GM12878 (cell line): ENCODE results near the gene GNA15.

ENCODE experiments used
- BCL11A ChIP-seq: IDR thresholded peaks from 2 replicates; pipeline ENCODE4 v1.6.1; 2011; ENCODE audit warnings: low read depth, low read length
- POLR2A ChIP-seq: IDR thresholded peaks from 2 replicates; pipeline ENCODE4 v1.6.1; 2011; ENCODE audit warnings: low read depth, mild to moderate bottlenecking, low read length
- RCOR1 ChIP-seq: conservative IDR thresholded peaks from 2 replicates; pipeline ENCODE4 v1.6.1; 2012; ENCODE audit warnings: low read depth, low read length, improper control_type of control experiment
- TF ChIP-seq, protein P1 (sequence below): IDR thresholded peaks from 2 replicates; pipeline ENCODE4 v1.6.1; 2011; ENCODE audit warnings: mild to moderate bottlenecking, low read depth, low read length, moderate library complexity; ENCODE audit not compliant: insufficient replicate concordance

DNA sequence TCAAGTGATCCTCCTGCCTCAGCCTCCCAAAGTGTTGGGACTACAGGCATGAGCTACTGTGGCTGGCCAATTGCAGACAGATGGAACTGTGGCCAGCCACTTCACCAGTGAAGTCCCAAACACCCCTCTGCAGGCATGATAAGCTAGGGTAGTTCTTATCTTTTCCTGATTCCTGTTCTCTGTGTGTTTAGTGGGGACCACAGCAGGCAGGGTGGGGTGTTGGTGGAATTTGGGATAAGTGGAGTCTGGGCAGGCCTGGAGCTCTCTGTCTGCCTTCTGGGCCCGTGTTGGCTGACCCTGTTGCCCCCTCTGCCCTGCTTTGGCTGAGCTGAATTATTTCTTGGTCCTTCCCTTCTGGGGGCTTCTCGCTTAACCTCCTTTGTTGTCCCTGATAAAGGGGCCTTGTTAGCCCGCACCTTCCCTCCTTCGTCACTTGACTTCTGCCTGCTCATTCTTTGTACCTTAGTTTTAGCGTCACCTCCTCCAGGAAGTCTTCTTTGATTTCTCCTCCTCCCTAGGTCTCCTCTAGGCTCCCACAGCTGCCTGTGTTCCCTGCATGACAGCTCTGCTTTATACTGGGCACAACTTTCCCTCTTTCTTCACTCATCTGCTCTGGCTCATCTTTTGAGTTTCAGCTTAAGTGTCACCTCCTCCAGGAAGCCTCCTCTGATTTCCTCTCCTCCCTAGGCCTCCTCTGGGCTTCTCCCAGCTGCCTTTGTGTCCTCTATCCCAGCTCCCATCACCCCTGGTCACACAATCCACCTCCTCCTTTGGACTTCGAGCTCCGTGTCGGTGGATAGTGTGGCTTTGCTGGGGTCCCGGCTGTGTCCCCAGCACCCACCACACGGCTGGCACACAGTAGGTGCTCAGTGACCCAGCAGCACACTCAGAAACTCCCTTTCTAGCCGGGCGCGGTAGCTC lies 48.1 kb downstream of the GNA15 start:
- TF ChIP-seq, protein P1, sequence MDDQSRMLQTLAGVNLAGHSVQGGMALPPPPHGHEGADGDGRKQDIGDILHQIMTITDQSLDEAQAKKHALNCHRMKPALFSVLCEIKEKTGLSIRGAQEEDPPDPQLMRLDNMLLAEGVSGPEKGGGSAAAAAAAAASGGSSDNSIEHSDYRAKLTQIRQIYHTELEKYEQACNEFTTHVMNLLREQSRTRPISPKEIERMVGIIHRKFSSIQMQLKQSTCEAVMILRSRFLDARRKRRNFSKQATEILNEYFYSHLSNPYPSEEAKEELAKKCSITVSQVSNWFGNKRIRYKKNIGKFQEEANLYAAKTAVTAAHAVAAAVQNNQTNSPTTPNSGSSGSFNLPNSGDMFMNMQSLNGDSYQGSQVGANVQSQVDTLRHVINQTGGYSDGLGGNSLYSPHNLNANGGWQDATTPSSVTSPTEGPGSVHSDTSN, result no peak
- TF ChIP-seq POLR2A (no peak), BCL11A (no peak), RCOR1 (no peak)
